C4-2B (cell line): Measurements from ENCODE around the gene FSTL5.

ENCODE experiments used
- ZFX ChIP-seq: fragments of 450-650 bp; IDR thresholded peaks from 2 replicates; pipeline ENCODE4 v1.6.1; 2017
- TF ChIP-seq, protein P1 (sequence below): fragments of 450-650 bp; conservative IDR thresholded peaks from 2 replicates; pipeline ENCODE4 v1.5.1; 2017; ENCODE audit warnings: mild to moderate bottlenecking

DNA sequence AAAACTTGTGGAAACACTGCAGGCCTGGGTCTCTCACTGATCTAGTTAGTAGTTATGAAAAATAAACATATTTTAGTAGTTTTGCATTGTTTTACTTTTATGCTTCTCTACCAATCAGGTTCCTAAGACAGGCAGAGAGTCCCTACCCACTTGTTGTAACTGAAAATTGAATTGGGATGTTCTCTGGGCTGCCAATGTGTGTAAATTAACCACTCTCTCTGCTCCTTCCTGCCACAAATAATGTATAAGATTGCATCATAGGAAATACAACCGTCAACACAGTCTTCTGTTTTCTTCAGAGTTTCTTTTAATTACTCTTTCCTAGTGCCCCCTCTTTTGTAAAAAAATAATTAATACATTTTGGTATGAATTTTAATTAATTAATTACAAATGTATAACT, 677.3 kb downstream of the FSTL5 start:
- TF ChIP-seq, protein P1, sequence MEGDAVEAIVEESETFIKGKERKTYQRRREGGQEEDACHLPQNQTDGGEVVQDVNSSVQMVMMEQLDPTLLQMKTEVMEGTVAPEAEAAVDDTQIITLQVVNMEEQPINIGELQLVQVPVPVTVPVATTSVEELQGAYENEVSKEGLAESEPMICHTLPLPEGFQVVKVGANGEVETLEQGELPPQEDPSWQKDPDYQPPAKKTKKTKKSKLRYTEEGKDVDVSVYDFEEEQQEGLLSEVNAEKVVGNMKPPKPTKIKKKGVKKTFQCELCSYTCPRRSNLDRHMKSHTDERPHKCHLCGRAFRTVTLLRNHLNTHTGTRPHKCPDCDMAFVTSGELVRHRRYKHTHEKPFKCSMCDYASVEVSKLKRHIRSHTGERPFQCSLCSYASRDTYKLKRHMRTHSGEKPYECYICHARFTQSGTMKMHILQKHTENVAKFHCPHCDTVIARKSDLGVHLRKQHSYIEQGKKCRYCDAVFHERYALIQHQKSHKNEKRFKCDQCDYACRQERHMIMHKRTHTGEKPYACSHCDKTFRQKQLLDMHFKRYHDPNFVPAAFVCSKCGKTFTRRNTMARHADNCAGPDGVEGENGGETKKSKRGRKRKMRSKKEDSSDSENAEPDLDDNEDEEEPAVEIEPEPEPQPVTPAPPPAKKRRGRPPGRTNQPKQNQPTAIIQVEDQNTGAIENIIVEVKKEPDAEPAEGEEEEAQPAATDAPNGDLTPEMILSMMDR, result no peak
- TF ChIP-seq ZFX, result no peak
